Measurements from ENCODE around the gene RUNDC3A. TPM values are rescaled to one million over a fixed set of nuclear protein-coding genes. Genes with fewer than 3 reads are reported as not detected.
A peak's percentile ranks its signal among the peaks of the same experiment; 100 is the strongest.

Gene RUNDC3A
- total RNA-seq, 1 experiment from 2014 or later: 5.2 TPM

- ATAC-seq (no peak), DNase-seq (ENCODE audit: low spot score) (no peak)
- Mint-ChIP-seq H3K27ac (no peak overlapping the region), H3K9me3 (no peaks in the 10 kb centered on the region), H3K4me1 (peaks cover 13% of the 10 kb centered on the region), H3K36me3 (peaks cover 17% of the 10 kb centered on the region), H3K4me3 (peak overlapping the region; percentile 84), H3K27me3 (ENCODE audit: low read depth) (peaks cover 8% of the 10 kb centered on the region)
- POLR2A ChIA-PET: interaction anchor here (0.6 to 1.9 kb wide), 3 partner anchors 11 to 102 kb away, joined by 3 to 8 read pairs (median 6); no protein-coding TSS in a partner anchor
- CTCF ChIA-PET: interaction anchor here (0.6 to 3.1 kb wide), 12 partner anchors 8 to 120 kb away, joined by 3 to 33 read pairs (median 8); partner anchors contain the start of gene GRN
- TF ChIP-seq NFYB (CRISPR knock-in tag; conservative IDR thresholded peaks at IDR 0.05; ENCODE audit: low read depth) (0 out of 2 replicates have a peak, but pooled peaks have one; percentile 13), CBFB (CRISPR knock-in tag; IDR thresholded peaks at IDR 0.05; ENCODE audit: low read depth) (no peak), USF1 (CRISPR knock-in tag; IDR thresholded peaks at IDR 0.05) (peak; percentile 33; the same call in 1 of the 2 replicates), ARID4B (CRISPR knock-in tag; IDR thresholded peaks at IDR 0.05; ENCODE audit: borderline replicate concordance) (0 out of 2 replicates have a peak, but pooled peaks have one; percentile 60)
Measured at GRCh38 chr17:44324092-44324570, 15.7 kb downstream of the RUNDC3A start.

GRCh38 chr17:44324571-44325275 lies 16.3 kb downstream of the RUNDC3A start, which contains the start of gene SLC25A39:
Gene SLC25A39 (minus strand): TSS chr17:44324823. CDS start chr17:44323562, 1,261 bp downstream.
- no peaks in the 10 kb centered on the region for H3K9me3 Mint-ChIP-seq
- peaks cover 13% of the 10 kb centered on the region for H3K4me1 Mint-ChIP-seq
- H3K27me3 Mint-ChIP-seq (ENCODE audit: low read depth): peaks cover 8% of the 10 kb centered on the region
- peaks cover 12% of the 10 kb centered on the region for H3K36me3 Mint-ChIP-seq
- peak within 1 kb of the TSS; percentile 86 for H3K4me3 Mint-ChIP-seq
- DNase-seq (ENCODE audit: low spot score): peak; percentile 94
- peak; percentile 71 for ATAC-seq
- H3K27ac Mint-ChIP-seq: peak within 1 kb of the TSS; percentile 76
- POLR2A ChIA-PET: interaction anchor here (0.6 to 1.9 kb wide), 4 partner anchors 10 to 103 kb away, joined by 3 to 8 read pairs (median 4); partner anchors contain the start of gene RUNDC3A
- CTCF ChIA-PET: interaction anchor here (0.6 to 3.1 kb wide), 14 partner anchors 8 to 156 kb away, joined by 3 to 33 read pairs (median 6); partner anchors contain the start of genes GRN and RUNDC3A
- TF ChIP-seq SP1 (CRISPR knock-in tag; conservative IDR thresholded peaks at IDR 0.05) (peak; percentile 99), ZSCAN18 (CRISPR knock-in tag; IDR thresholded peaks at IDR 0.05) (peak; percentile 76; the same call in 1 of the 2 replicates), FOXP1 (CRISPR knock-in tag; IDR thresholded peaks at IDR 0.05; ENCODE audit: borderline replicate concordance) (0 out of 2 replicates have a peak, but pooled peaks have one; percentile 44), FOXK1 (CRISPR knock-in tag; IDR thresholded peaks at IDR 0.05) (peak; percentile 39; the same call in 1 of the 2 replicates), ETV6 (CRISPR knock-in tag; IDR thresholded peaks at IDR 0.05) (peak; percentile 46; the same call in 1 of the 2 replicates), CREM (CRISPR knock-in tag; IDR thresholded peaks at IDR 0.05) (peak; percentile 76; the same call in 1 of the 2 replicates), KAT7 (CRISPR knock-in tag; IDR thresholded peaks at IDR 0.05; ENCODE audit: borderline replicate concordance) (peak; percentile 88; the same call in 1 of the 2 replicates), HMGA2 (CRISPR knock-in tag; IDR thresholded peaks at IDR 0.05) (0 out of 2 replicates have a peak, but pooled peaks have one; percentile 9), NFE2L1 (CRISPR knock-in tag; IDR thresholded peaks at IDR 0.05) (peak; percentile 67), TP53 (CRISPR knock-in tag; IDR thresholded peaks at IDR 0.05) (peak; percentile 22; the same call in 1 of the 2 replicates), ZNF423 (CRISPR knock-in tag; IDR thresholded peaks at IDR 0.05) (no peak), E2F5 (CRISPR knock-in tag; IDR thresholded peaks at IDR 0.05) (0 out of 2 replicates have a peak, but pooled peaks have one; percentile 87), GTF2I (CRISPR knock-in tag; conservative IDR thresholded peaks at IDR 0.05) (peak; percentile 95), MYBL2 (CRISPR knock-in tag; IDR thresholded peaks at IDR 0.05) (no peak), SMAD3 (CRISPR knock-in tag; IDR thresholded peaks at IDR 0.05; ENCODE audit: borderline replicate concordance) (0 out of 2 replicates have a peak, but pooled peaks have one; percentile 2)
- TF ChIP-seq, protein P1, sequence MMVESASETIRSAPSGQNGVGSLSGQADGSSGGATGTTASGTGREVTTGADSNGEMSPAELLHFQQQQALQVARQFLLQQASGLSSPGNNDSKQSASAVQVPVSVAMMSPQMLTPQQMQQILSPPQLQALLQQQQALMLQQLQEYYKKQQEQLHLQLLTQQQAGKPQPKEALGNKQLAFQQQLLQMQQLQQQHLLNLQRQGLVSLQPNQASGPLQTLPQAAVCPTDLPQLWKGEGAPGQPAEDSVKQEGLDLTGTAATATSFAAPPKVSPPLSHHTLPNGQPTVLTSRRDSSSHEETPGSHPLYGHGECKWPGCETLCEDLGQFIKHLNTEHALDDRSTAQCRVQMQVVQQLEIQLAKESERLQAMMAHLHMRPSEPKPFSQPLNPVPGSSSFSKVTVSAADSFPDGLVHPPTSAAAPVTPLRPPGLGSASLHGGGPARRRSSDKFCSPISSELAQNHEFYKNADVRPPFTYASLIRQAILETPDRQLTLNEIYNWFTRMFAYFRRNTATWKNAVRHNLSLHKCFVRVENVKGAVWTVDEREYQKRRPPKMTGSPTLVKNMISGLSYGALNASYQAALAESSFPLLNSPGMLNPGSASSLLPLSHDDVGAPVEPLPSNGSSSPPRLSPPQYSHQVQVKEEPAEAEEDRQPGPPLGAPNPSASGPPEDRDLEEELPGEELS (CRISPR knock-in tag; IDR thresholded peaks at IDR 0.05): peak; percentile 62; the same call in 1 of the 2 replicates
- TF ChIP-seq, protein P2, sequence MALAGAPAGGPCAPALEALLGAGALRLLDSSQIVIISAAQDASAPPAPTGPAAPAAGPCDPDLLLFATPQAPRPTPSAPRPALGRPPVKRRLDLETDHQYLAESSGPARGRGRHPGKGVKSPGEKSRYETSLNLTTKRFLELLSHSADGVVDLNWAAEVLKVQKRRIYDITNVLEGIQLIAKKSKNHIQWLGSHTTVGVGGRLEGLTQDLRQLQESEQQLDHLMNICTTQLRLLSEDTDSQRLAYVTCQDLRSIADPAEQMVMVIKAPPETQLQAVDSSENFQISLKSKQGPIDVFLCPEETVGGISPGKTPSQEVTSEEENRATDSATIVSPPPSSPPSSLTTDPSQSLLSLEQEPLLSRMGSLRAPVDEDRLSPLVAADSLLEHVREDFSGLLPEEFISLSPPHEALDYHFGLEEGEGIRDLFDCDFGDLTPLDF (CRISPR knock-in tag; IDR thresholded peaks at IDR 0.05): 0 out of 2 replicates have a peak, but pooled peaks have one; percentile 49
- TF ChIP-seq, protein P3, sequence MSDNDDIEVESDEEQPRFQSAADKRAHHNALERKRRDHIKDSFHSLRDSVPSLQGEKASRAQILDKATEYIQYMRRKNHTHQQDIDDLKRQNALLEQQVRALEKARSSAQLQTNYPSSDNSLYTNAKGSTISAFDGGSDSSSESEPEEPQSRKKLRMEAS (CRISPR knock-in tag; IDR thresholded peaks at IDR 0.05): no peak; the same call in 1 of the 2 replicates

All from WTC11 (cell line).